IPS-18c (cell line): ENCODE data around the gene ZNF410.
"Not testable (repeated sequence)": the region's sequence is repeated elsewhere in the genome, so short reads cannot be mapped to it uniquely, and the experiment has no call there.

Experiments used
- H3K4me3 ChIP-seq: 2 replicates; pipeline ENCODE4 v1.7.0; 2013; ENCODE audit warnings: low read depth, mild to moderate bottlenecking, low read length, moderate library complexity; ENCODE audit not compliant: insufficient read depth
- H3K9me3 ChIP-seq: one replicate; pipeline ENCODE4 v1.6.1; 2013; ENCODE audit warnings: mild to moderate bottlenecking, low read length, moderate library complexity; ENCODE audit not compliant: control insufficient read depth, insufficient read depth

Gene ZNF410

GRCh38 chr14:73877790-73878189, 8.9 kb upstream of the ZNF410 start:
- no peak overlapping the region for H3K4me3 ChIP-seq
- no peaks in the 10 kb centered on the region for H3K9me3 ChIP-seq

GRCh38 chr14:73878436-73878835, 8.2 kb upstream of the ZNF410 start:
- Histone ChIP-seq H3K4me3 (no peak overlapping the region), H3K9me3 (no peaks in the 10 kb centered on the region)

DNA sequence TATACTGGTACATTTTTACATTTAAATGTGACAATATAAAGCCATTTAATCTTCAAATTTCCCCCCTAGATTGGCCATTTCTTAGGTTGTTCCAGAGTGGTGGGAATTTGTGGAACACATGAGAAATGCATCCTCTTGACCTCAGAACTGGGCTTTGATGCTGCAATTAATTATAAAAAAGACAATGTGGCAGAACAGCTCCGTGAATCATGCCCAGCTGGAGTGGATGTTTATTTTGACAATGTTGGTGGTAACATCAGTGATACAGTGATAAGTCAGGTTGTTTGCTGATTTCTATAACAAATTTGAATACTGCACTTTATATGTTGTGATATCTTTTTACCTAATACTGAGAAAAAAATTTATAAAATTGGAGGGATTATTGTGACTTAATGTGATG, 7.6 kb upstream of the ZNF410 start:
- Histone ChIP-seq H3K4me3 (no peak overlapping the region), H3K9me3 (no peaks in the 10 kb centered on the region)

GRCh38 chr14:73884438-73885190, 2.0 kb upstream of the ZNF410 start:
- no peaks in the 10 kb centered on the region for H3K9me3 ChIP-seq
- no peak overlapping the region for H3K4me3 ChIP-seq

GRCh38 chr14:73887318-73887616, 608 bp downstream of the ZNF410 start:
- H3K4me3 ChIP-seq = peak overlapping the region; percentile 94
- no peaks in the 10 kb centered on the region for H3K9me3 ChIP-seq

DNA sequence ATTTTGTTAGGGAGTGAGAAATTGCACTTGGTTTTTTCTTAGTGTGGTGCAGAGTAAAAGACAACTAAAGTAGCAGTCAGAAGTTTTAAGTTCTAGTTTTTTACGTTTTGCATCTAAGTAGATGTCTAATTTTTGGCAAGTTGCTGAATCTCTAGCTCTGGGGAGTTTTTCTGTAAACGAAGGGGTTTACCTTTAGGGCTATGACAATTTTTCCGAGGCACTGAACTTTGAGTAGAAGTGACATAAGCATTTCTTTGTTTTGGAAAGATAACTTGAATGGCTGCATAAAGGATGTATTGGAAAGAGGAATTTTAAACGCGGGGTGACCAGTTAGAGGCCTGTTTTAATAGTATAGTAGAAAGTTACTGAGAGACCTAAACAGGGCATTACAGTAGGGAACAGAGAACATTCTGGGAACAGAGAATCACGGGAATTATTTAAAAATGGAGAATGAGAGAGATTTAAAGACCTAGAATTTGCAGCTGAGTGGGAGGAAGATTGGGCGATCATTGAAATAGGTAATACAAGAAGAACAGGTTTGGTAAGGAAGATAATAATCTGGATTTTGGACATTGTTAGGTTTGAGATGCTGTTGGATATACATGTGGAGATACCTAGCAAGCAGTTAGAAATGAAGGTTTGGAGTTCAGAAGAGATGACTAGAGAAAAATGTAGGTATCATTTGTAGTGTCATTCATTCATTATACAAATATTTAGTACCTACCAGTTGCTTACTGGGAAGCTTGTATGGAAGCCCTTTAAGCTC, 1.2 kb downstream of the ZNF410 start:
- Histone ChIP-seq H3K4me3 (peak overlapping the region; percentile 94), H3K9me3 (no peaks in the 10 kb centered on the region)

DNA sequence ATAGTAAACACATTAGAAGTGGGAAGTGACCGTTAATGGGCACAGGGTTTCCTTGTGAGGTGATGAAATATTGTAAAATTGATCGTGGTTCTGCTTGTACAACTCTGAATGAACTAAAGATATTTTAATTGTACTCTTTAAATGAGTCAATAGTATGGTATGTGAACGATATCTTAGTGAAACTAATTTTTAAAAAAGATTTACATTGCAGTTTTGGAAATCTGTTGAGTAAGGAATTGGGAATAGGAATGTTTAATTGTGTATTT, 1.7 kb downstream of the ZNF410 start:
- Histone ChIP-seq H3K9me3 (no peaks in the 10 kb centered on the region), H3K4me3 (no peak overlapping the region)

DNA sequence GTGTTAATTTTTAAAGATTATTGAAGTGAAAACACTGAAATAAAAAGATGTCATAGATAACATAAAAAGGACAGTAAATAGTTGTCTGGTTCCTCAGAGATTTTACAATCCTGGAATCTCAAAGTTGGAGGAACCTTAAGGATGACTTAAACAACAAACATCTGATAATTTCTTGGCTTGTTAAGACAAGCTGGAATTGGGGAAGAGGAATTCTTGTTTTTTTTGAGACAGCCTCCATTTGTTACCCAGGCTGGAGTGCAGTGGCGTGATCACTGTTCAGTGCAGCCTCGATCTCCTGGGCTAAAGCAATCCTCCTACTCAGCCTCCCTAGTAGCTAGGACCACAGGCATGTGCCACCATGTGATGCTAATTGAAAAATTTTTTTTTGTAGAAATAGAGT, 2.3 kb downstream of the ZNF410 start:
- no peaks in the 10 kb centered on the region for H3K9me3 ChIP-seq
- H3K4me3 ChIP-seq = no peak overlapping the region

DNA sequence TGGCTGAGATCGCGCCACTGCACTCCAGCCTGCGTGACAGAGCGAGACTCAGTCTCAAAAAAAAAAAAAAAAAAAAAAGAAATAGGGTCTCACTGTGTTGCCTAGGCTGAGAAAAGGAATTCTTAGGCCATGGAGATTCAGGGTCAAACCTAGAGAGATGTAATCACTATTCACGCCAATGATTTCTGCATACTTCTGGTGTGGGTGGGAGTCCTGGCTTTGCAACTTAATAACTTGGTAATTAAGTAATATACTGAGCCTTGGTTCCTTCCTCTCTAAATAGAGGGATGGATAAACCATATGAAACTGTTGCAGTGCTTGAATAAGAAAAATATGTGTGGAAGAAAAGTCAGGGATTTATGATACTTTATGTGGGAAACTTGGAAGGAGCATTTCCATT, 2.7 kb downstream of the ZNF410 start:
- no peaks in the 10 kb centered on the region for H3K9me3 ChIP-seq
- no peak overlapping the region for H3K4me3 ChIP-seq

GRCh38 chr14:73894180-73894687, 7.6 kb downstream of the ZNF410 start:
- not testable (repeated sequence) for H3K9me3 ChIP-seq

GRCh38 chr14:73895939-73896338, 9.3 kb downstream of the ZNF410 start:
- Histone ChIP-seq H3K9me3 (no peaks in the 10 kb centered on the region), H3K4me3 (no peak overlapping the region)

More at GRCh38 chr14:73894180-73894687, 7.6 kb downstream of the ZNF410 start:
- not testable (repeated sequence) for H3K4me3 ChIP-seq

DNA sequence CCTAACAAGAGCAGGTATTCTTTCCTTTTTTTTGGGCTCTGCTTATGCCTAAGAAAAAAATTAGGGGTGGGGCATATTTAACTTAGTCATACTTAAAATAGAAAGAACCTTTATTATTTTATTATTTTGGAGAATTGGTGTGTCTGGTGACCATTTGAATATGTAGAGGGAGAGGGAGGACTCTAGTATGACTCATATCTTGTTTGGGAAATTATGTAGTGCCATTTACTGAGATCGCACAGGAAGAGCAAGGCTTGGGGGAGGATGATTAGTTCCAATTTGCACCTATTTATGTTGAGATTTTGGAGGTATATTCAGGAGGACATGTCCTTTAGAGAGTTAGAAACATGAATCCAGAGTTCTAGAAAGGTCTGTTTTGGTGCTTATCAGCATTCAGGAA, 9.9 kb downstream of the ZNF410 start:
- H3K9me3 ChIP-seq = no peaks in the 10 kb centered on the region
- H3K4me3 ChIP-seq = no peak overlapping the region

DNA sequence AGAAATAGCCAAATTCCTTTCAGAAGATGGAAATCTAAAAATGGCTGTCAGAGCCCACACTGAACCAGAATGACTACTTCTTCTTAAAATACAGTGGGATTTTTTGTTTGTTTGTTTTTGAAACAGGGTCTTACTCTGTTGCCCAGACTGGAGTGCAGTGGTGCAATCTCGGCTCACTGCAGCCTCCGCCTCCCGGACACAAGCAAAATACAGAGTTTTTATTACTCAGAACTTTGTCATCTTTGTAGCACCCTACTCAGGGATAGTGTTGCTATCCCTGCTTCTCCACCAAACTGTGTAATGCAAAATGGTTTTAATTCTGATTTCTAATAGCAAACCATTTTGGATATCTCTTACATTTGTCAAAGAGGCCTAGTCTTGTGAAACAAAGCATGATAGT, 16.4 kb downstream of the ZNF410 start:
- no peaks in the 10 kb centered on the region for H3K9me3 ChIP-seq
- H3K4me3 ChIP-seq = no peak overlapping the region

GRCh38 chr14:73909681-73910080, 23.0 kb downstream of the ZNF410 start:
- no peaks in the 10 kb centered on the region for H3K9me3 ChIP-seq
- no peak overlapping the region for H3K4me3 ChIP-seq

DNA sequence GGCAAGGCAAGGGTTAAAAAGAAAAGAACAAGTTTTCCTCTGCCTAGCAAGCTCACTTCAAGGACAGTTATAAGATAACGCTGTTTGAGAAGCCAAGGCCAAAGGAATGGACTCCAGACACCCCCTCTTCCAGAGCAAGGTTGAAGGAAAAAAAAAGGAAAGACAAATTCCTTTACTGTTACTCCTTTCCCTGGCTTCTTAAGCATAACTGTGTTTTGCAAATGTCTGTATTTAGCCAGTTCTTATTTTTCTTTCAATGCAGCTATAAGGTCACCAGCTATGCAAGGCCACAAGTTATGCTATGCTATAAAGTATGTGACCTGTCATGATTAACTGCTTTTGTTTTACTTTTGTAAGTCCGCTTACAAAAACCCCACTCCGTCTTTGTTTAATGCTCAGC, 26.6 kb downstream of the ZNF410 start:
- Histone ChIP-seq H3K9me3 (no peaks in the 10 kb centered on the region), H3K4me3 (no peak overlapping the region)

DNA sequence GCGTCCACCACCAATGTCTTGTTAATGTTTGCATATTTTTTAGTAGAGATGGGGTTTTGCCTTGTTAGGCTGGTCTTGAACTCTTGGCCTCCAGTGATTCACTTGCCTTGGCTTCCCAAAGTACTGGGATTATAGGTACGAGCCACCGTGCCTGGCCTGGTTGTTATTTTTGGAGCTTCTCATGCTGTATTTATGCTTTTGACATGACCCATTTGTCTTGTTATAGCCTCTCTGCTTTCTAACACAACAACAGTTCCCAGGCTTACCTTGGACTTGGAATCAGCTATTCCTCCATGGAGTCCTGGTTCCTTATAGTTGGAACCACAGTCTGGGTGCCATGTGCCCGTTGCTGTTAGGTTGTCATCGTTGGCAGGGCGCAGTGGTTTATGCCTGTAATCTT, 29.7 kb downstream of the ZNF410 start:
- H3K9me3 ChIP-seq = no peaks in the 10 kb centered on the region
- no peak overlapping the region for H3K4me3 ChIP-seq

- not testable (repeated sequence) for H3K9me3 ChIP-seq, H3K4me3 ChIP-seq
Measured at GRCh38 chr14:73919457-73919856, 32.8 kb downstream of the ZNF410 start.

DNA sequence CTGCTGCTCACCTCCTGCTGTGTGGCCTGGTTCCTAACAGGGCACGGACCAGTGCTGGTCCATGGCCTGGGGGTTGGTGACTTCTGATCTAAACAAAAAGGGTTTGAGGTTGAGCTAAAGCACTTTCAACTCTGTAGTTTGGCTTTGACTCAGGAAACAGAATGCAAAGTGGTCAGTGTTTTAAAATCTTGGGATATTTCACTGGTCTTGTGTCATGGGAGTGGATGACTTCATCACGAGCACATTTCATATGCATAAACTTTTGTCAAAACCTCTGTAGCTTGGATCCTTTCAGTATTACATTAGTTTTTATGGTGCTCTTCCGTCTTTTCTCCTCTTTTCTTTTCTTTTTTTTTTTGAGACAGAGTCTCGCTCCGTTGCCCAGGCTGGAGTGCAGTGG, 37.7 kb downstream of the ZNF410 start:
- Histone ChIP-seq H3K4me3 (no peak overlapping the region), H3K9me3 (no peaks in the 10 kb centered on the region)

DNA sequence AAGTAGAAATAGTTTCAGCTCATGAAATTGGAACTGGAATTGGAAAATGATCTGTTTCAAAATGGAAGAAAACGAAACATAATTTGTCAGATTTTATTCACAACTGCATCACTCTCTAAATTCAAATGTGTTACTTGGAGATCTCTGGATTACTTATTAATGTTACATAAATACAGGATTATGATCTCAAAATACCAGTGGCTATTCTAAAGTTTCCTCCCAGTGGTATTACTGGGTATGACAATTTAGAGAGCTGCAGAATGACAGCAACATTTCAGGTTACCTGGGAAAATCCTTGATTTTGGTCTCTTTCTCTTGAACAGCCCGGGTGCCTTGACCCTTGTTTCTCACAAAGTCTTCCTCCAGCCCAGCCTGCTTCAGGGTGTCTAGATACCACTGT, 49.0 kb downstream of the ZNF410 start:
- H3K9me3 ChIP-seq = no peaks in the 10 kb centered on the region
- H3K4me3 ChIP-seq = no peak overlapping the region
